ENCODE data around the gene PAK6. TPM values are rescaled to one million over a fixed set of nuclear protein-coding genes. Genes with fewer than 3 reads are reported as not detected.

The PAK6 gene
- total RNA-seq, 2 donors from 2014 or later, result 7.7 to 9.1 TPM

GRCh38 chr15:40273428-40273827, 34.6 kb downstream of the PAK6 start:
- no peak for DNase-seq
- Histone ChIP-seq H3K9me3 (ENCODE audit: control insufficient read depth, low read length) (no peaks in the 10 kb centered on the region), H3K27me3 (ENCODE audit: control insufficient read depth, insufficient read depth, low read length, poor library complexity, severe bottlenecking) (peaks cover 6% of the 10 kb centered on the region), H3K27ac (ENCODE audit: low read depth, low read length) (no peak overlapping the region), H3K4me1 (ENCODE audit: control insufficient read depth, insufficient read depth, low read length) (no peaks in the 10 kb centered on the region), H3K36me3 (ENCODE audit: control insufficient read depth, insufficient read depth, low read length) (no peaks in the 10 kb centered on the region), H3K9ac (ENCODE audit: extremely low read depth, low read length, poor library complexity, severe bottlenecking) (no peak overlapping the region), H3K4me3 (ENCODE audit: low read length) (no peak overlapping the region)
- Mint-ChIP-seq H3K27ac (peak overlapping the region; percentile 13), H3K27me3 (ENCODE audit: insufficient read depth) (peaks cover 10% of the 10 kb centered on the region), H3K9me3 (no peaks in the 10 kb centered on the region), H3K4me3 (no peak overlapping the region), H3K4me1 (peaks cover 4% of the 10 kb centered on the region), H3K36me3 (ENCODE audit: low read depth) (peaks cover 10% of the 10 kb centered on the region)
- TF ChIP-seq CTCF (conservative IDR thresholded peaks at IDR 0.05), result peak; percentile 39
- WGBS, 2 experiments (ENCODE audit: insufficient coverage in 1 of 2, insufficient read length in 1 of 2), result 89 to 93% methylated on average over 9 of the region's 9 CpGs

GRCh38 chr15:40274350-40275274, 35.7 kb downstream of the PAK6 start:
- H3K9me3 Mint-ChIP-seq, result no peaks in the 10 kb centered on the region
- no peaks in the 10 kb centered on the region for H3K4me1 ChIP-seq (ENCODE audit: control insufficient read depth, insufficient read depth, low read length)
- no peak overlapping the region for H3K9ac ChIP-seq (ENCODE audit: extremely low read depth, low read length, poor library complexity, severe bottlenecking)
- H3K27ac Mint-ChIP-seq, result peak overlapping the region; percentile 72
- H3K4me1 Mint-ChIP-seq, result peaks cover 13% of the 10 kb centered on the region
- peaks cover 10% of the 10 kb centered on the region for H3K36me3 Mint-ChIP-seq (ENCODE audit: low read depth)
- peaks cover 18% of the 10 kb centered on the region for H3K27me3 ChIP-seq (ENCODE audit: control insufficient read depth, insufficient read depth, low read length, poor library complexity, severe bottlenecking)
- no peaks in the 10 kb centered on the region for H3K9me3 ChIP-seq (ENCODE audit: control insufficient read depth, low read length)
- peaks cover 21% of the 10 kb centered on the region for H3K27me3 Mint-ChIP-seq (ENCODE audit: insufficient read depth)
- H3K27ac ChIP-seq (ENCODE audit: low read depth, low read length), result no peak overlapping the region
- no peak overlapping the region for H3K4me3 ChIP-seq (ENCODE audit: low read length)
- peak; percentile 100 for TF ChIP-seq CTCF (conservative IDR thresholded peaks at IDR 0.05)
- H3K36me3 ChIP-seq (ENCODE audit: control insufficient read depth, insufficient read depth, low read length), result no peaks in the 10 kb centered on the region
- DNase-seq, result peak; percentile 96
- 64 to 65% methylated on average over 15 to 26 of the region's 26 CpGs for WGBS, 2 experiments (ENCODE audit: insufficient coverage in 1 of 2, insufficient read length in 1 of 2)
- H3K4me3 Mint-ChIP-seq, result no peak overlapping the region

- no peaks in the 10 kb centered on the region for H3K9me3 ChIP-seq (ENCODE audit: control insufficient read depth, low read length)
- no peak for TF ChIP-seq CTCF (conservative IDR thresholded peaks at IDR 0.05)
- H3K27me3 ChIP-seq (ENCODE audit: control insufficient read depth, insufficient read depth, low read length, poor library complexity, severe bottlenecking), result peaks cover 27% of the 10 kb centered on the region
- H3K9ac ChIP-seq (ENCODE audit: extremely low read depth, low read length, poor library complexity, severe bottlenecking), result no peak overlapping the region
- H3K4me1 ChIP-seq (ENCODE audit: control insufficient read depth, insufficient read depth, low read length), result no peaks in the 10 kb centered on the region
- no peak for DNase-seq
- H3K27ac Mint-ChIP-seq, result no peak overlapping the region
- no peaks in the 10 kb centered on the region for H3K9me3 Mint-ChIP-seq
- no peak overlapping the region for H3K27ac ChIP-seq (ENCODE audit: low read depth, low read length)
- H3K4me1 Mint-ChIP-seq, result peaks cover 13% of the 10 kb centered on the region
- no peaks in the 10 kb centered on the region for H3K36me3 ChIP-seq (ENCODE audit: control insufficient read depth, insufficient read depth, low read length)
- 89% methylated on average over 4 to 5 of the region's 5 CpGs for WGBS, 2 experiments (ENCODE audit: insufficient coverage in 1 of 2, insufficient read length in 1 of 2)
- no peak overlapping the region for H3K4me3 ChIP-seq (ENCODE audit: low read length)
- H3K27me3 Mint-ChIP-seq (ENCODE audit: insufficient read depth), result peaks cover 30% of the 10 kb centered on the region
- H3K36me3 Mint-ChIP-seq (ENCODE audit: low read depth), result peaks cover 10% of the 10 kb centered on the region
- H3K4me3 Mint-ChIP-seq, result no peak overlapping the region
Observed at GRCh38 chr15:40275523-40275922, 36.7 kb downstream of the PAK6 start.
